ENCODE data around the gene IL17RC.

IL17RC gene

GRCh38 chr3:9955067-9955502, 38.2 kb downstream of the IL17RC start:
- DNase-seq (ENCODE audit: extremely low spot score): no peak
- ChIA-PET POLR2A (no interaction called here), CTCF (interaction anchor here (1.7 to 3.0 kb wide), 2 partner anchors 9 to 23 kb away, joined by 5 to 16 read pairs; no protein-coding TSS in a partner anchor)
- no peak for TF ChIP-seq CTCF (IDR thresholded peaks at IDR 0.05; ENCODE audit: control extremely low read depth, extremely low read depth, low read depth, missing control alignments)

- no peak for DNase-seq (ENCODE audit: extremely low spot score)
- ChIA-PET POLR2A (no interaction called here), CTCF (interaction anchor here (1.7 to 3.0 kb wide), 2 partner anchors 9 to 23 kb away, joined by 5 to 16 read pairs; no protein-coding TSS in a partner anchor)
- no peak for TF ChIP-seq CTCF (IDR thresholded peaks at IDR 0.05; ENCODE audit: control extremely low read depth, extremely low read depth, low read depth, missing control alignments)
Observed at GRCh38 chr3:9955611-9956352, 38.9 kb downstream of the IL17RC start.

DNA sequence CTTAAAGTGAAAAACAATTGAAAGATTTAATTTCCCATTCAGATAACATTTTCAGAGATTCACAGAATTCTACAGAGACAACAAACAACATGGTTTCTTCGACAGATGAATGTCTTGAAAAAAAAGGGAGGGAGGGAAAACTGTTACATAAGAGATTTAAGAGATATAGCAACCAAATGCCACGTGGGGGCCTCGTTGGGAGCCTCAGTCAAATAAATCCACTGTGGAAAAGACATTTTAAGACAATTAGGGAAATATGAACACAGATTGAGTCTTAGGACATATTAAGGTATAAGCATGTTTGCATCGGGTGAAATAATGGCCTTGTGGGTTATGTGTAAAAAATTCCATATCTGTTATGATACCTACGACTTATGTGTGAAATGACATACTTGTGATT, 40.3 kb downstream of the IL17RC start:
- no peak for DNase-seq (ENCODE audit: extremely low spot score)
- TF ChIP-seq CTCF (IDR thresholded peaks at IDR 0.05; ENCODE audit: control extremely low read depth, extremely low read depth, low read depth, missing control alignments): no peak
- ChIA-PET POLR2A (no interaction called here), CTCF (no interaction called here)

DNA sequence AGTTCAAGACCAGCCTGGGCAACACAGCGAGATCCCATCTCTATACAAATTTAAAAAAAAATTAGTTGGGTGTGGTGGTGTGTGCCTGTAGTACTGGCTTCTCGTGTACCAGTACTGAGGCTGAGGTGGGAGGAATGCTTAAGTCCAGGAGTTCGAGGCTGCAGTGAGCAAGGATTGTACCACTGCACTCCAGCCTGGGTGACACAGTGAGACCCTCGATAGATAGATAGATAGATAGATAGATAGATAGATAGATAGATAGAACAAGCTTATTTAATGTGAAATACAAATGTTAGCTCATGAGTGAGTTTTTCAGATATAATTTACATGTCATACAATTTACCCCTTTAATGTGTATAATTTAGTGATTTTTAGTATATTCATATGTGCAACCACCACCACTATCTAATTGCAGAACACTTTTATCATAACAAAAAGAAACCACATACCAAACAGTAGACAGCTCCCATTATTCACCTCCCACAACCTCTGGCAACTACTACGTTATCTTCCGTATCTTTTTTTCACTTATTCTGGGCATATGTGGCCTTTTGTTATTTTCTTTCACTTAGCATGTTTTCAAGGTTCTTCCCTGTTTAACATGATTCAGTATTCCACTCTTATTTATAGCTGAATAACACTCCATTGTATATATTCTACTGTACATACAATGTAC, 48.4 kb downstream of the IL17RC start:
- ChIA-PET CTCF (interaction anchor here (1.0 to 3.3 kb wide), 3 partner anchors 8 to 11 kb away, joined by 3 to 16 read pairs (median 8); no protein-coding TSS in a partner anchor), POLR2A (no interaction called here)
- no peak for TF ChIP-seq CTCF (IDR thresholded peaks at IDR 0.05; ENCODE audit: control extremely low read depth, extremely low read depth, low read depth, missing control alignments)
- no peak for DNase-seq (ENCODE audit: extremely low spot score)

- no peak for DNase-seq (ENCODE audit: extremely low spot score)
- ChIA-PET CTCF (interaction anchor here (1.3 kb wide), 1 partner anchor 14 kb away, joined by 3 read pairs; the partner anchor contains the start of gene PRRT3), POLR2A (no interaction called here)
- TF ChIP-seq CTCF (IDR thresholded peaks at IDR 0.05; ENCODE audit: control extremely low read depth, extremely low read depth, low read depth, missing control alignments): no peak
Observed at GRCh38 chr3:9966841-9967240, 49.9 kb downstream of the IL17RC start.

GRCh38 chr3:9969632-9970019, 52.7 kb downstream of the IL17RC start:
- ChIA-PET POLR2A (no interaction called here), CTCF (interaction anchor here (1.0 kb wide), 1 partner anchor 12 kb away, joined by 4 read pairs; no protein-coding TSS in a partner anchor)

More at GRCh38 chr3:9969632-9970019, 52.7 kb downstream of the IL17RC start:
- TF ChIP-seq CTCF (IDR thresholded peaks at IDR 0.05; ENCODE audit: control extremely low read depth, extremely low read depth, low read depth, missing control alignments): no peak
- DNase-seq (ENCODE audit: extremely low spot score): no peak
